GM21717 (cell line): ENCODE results near the gene KPNA5.
"Not testable (repeated sequence)": the region's sequence is repeated elsewhere in the genome, so short reads cannot be mapped to it uniquely, and the experiment has no call there.

Experiments used
- ATAC-seq: cut with Tn5 transposase; IDR thresholded peaks from one replicate; pipeline ENCODE4 v1.9.1; 2021; ENCODE audit warnings: mild to moderate bottlenecking, moderate library complexity; ENCODE audit not compliant: unreplicated experiment

The KPNA5 gene

GRCh38 chr6:116680880-116681672 lies at the start of gene KPNA5:
KPNA5 (plus strand) TSS chr6:116681211; CDS start chr6:116681335, 124 bp downstream.
- ATAC-seq, result peak; percentile 95

- ATAC-seq, result no peak
Observed at GRCh38 chr6:116631379-116631990, 49.5 kb upstream of the KPNA5 start.

- no peak for ATAC-seq
Observed at GRCh38 chr6:116633685-116634084, 47.3 kb upstream of the KPNA5 start.

GRCh38 chr6:116648156-116648555 lies 32.9 kb upstream of the KPNA5 start:
- no peak for ATAC-seq

- ATAC-seq, result no peak
Observed at GRCh38 chr6:116649129-116649528, 31.9 kb upstream of the KPNA5 start.

- ATAC-seq, result no peak
Observed at GRCh38 chr6:116651916-116652315, 29.1 kb upstream of the KPNA5 start.

GRCh38 chr6:116661594-116661993 lies 19.4 kb upstream of the KPNA5 start:
- no peak for ATAC-seq

GRCh38 chr6:116662202-116662601 lies 18.8 kb upstream of the KPNA5 start:
- ATAC-seq, result no peak

GRCh38 chr6:116663308-116663707 lies 17.7 kb upstream of the KPNA5 start:
- no peak for ATAC-seq

GRCh38 chr6:116664169-116664568 lies 16.8 kb upstream of the KPNA5 start:
- not testable (repeated sequence) for ATAC-seq

GRCh38 chr6:116665464-116665863 lies 15.5 kb upstream of the KPNA5 start:
- no peak for ATAC-seq

- ATAC-seq, result peak; percentile 58
Observed at GRCh38 chr6:116666869-116667268, 14.1 kb upstream of the KPNA5 start.

- peak; percentile 22 for ATAC-seq
Observed at GRCh38 chr6:116667623-116668022, 13.4 kb upstream of the KPNA5 start.

- ATAC-seq, result no peak
Observed at GRCh38 chr6:116672306-116672705, 8.7 kb upstream of the KPNA5 start.

- ATAC-seq, result no peak
Observed at GRCh38 chr6:116676021-116676420, 5.0 kb upstream of the KPNA5 start.

- peak; percentile 36 for ATAC-seq
Observed at GRCh38 chr6:116682334-116682712, 1.3 kb downstream of the KPNA5 start.

- ATAC-seq, result no peak
Observed at GRCh38 chr6:116685437-116685993, 4.5 kb downstream of the KPNA5 start.

GRCh38 chr6:116686475-116687101 lies 5.6 kb downstream of the KPNA5 start:
- not testable (repeated sequence) for ATAC-seq

- no peak for ATAC-seq
Observed at GRCh38 chr6:116691154-116691553, 10.1 kb downstream of the KPNA5 start.

- ATAC-seq, result not testable (repeated sequence)
Observed at GRCh38 chr6:116692873-116693272, 11.9 kb downstream of the KPNA5 start.

GRCh38 chr6:116693275-116693674 lies 12.3 kb downstream of the KPNA5 start:
- ATAC-seq, result not testable (repeated sequence)

GRCh38 chr6:116695401-116695800 lies 14.4 kb downstream of the KPNA5 start:
- peak; percentile 96 for ATAC-seq
